WERI-Rb-1 (cell line): Measurements from ENCODE around the gene THBS2.

Experiments
- DNase-seq: peaks from one replicate; pipeline ENCODE4 v3.0.0-alpha.2; 2020
- H3K27ac ChIP-seq: fragments of 250-450 bp; sonication (Bioruptor Pico); 2 replicates; pipeline ENCODE4 v1.5.1; 2020; ENCODE audit warnings: mild to moderate bottlenecking, moderate library complexity
- H3K27me3 ChIP-seq: fragments of 250-450 bp; sonication (Bioruptor Pico); 2 replicates; pipeline ENCODE4 v1.5.1; 2021; ENCODE audit warnings: mild to moderate bottlenecking, low read depth, moderate library complexity; ENCODE audit not compliant: insufficient read depth, severe bottlenecking
- H3K36me3 ChIP-seq: fragments of 250-450 bp; sonication (Bioruptor Pico); 2 replicates; pipeline ENCODE4 v1.5.1; 2020; ENCODE audit warnings: mild to moderate bottlenecking, moderate library complexity
- H3K4me3 ChIP-seq: 2 replicates; pipeline ENCODE4 v1.5.1; 2011; ENCODE audit warnings: low read depth, mild to moderate bottlenecking, control low read depth, low read length
- H3K9me3 ChIP-seq: fragments of 250-450 bp; sonication (Bioruptor Pico); 2 replicates; pipeline ENCODE4 v1.5.1; 2021; ENCODE audit warnings: mild to moderate bottlenecking, moderate library complexity; ENCODE audit not compliant: severe bottlenecking
- TF ChIP-seq, protein P1 (sequence below): IDR thresholded peaks from 2 replicates; pipeline ENCODE4 v1.5.1; 2011; ENCODE audit warnings: low read depth, mild to moderate bottlenecking, control low read depth, inconsistent platforms, low read length

The THBS2 gene

GRCh38 chr6:169189182-169189581, 64.5 kb downstream of the THBS2 start:
- no peaks in the 10 kb centered on the region for H3K27me3 ChIP-seq
- no peak overlapping the region for H3K4me3 ChIP-seq
- TF ChIP-seq, protein P1, sequence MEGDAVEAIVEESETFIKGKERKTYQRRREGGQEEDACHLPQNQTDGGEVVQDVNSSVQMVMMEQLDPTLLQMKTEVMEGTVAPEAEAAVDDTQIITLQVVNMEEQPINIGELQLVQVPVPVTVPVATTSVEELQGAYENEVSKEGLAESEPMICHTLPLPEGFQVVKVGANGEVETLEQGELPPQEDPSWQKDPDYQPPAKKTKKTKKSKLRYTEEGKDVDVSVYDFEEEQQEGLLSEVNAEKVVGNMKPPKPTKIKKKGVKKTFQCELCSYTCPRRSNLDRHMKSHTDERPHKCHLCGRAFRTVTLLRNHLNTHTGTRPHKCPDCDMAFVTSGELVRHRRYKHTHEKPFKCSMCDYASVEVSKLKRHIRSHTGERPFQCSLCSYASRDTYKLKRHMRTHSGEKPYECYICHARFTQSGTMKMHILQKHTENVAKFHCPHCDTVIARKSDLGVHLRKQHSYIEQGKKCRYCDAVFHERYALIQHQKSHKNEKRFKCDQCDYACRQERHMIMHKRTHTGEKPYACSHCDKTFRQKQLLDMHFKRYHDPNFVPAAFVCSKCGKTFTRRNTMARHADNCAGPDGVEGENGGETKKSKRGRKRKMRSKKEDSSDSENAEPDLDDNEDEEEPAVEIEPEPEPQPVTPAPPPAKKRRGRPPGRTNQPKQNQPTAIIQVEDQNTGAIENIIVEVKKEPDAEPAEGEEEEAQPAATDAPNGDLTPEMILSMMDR: no peak
- no peak overlapping the region for H3K27ac ChIP-seq
- H3K9me3 ChIP-seq: peaks cover 3% of the 10 kb centered on the region
- no peaks in the 10 kb centered on the region for H3K36me3 ChIP-seq
- DNase-seq: no peak

DNA sequence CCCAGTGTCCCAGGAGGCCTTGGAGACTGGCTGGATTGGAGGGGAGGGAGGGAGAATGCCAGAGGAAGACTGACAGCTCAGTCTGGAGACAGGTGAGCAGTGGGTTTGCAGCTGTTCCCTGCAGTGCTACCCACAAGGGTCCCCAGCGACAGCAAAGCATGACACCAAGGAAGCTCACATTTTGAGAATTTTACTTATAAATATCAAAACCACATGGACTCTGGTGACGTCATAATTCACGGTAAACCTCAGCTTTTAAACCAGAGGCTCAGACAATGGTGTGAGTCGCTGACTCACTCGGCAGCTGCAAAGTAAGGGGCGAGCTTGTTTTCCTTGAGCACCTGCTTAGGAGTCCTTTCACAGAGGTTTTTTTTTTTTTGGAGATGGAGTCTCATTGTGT, 65.2 kb downstream of the THBS2 start:
- H3K27ac ChIP-seq: no peak overlapping the region
- H3K4me3 ChIP-seq: no peak overlapping the region
- peaks cover 3% of the 10 kb centered on the region for H3K9me3 ChIP-seq
- TF ChIP-seq, protein P1: no peak
- no peaks in the 10 kb centered on the region for H3K27me3 ChIP-seq
- DNase-seq: no peak
- H3K36me3 ChIP-seq: no peaks in the 10 kb centered on the region

DNA sequence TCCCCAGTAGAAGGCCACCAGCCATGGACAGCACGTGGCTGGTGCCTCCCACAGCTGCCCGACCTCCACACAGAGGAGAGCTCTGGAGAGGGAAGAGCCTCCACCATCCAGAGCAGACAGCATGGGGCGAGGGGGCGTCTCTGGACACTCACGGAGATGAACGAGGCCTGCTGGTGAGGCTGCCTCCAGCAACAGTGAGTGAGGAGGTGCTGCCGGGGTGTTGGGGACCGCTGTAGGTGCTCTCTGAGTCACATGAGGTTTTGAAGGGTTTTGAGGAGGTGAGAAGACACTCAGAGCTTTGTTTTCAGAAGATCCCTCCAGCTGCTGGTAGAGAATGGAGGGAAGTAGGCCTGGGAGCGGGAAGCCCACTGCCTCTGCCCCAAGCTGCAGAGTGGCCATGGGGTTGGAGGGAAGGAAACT, 65.6 kb downstream of the THBS2 start:
- Histone ChIP-seq H3K4me3 (no peak overlapping the region), H3K27me3 (no peaks in the 10 kb centered on the region), H3K36me3 (no peaks in the 10 kb centered on the region), H3K27ac (no peak overlapping the region), H3K9me3 (no peaks in the 10 kb centered on the region)
- DNase-seq: no peak
- TF ChIP-seq, protein P1: no peak

GRCh38 chr6:169186496-169187169, 67.0 kb downstream of the THBS2 start:
- H3K4me3 ChIP-seq: no peak overlapping the region
- no peak for DNase-seq
- TF ChIP-seq, protein P1: no peak
- no peaks in the 10 kb centered on the region for H3K27me3 ChIP-seq
- H3K9me3 ChIP-seq: no peaks in the 10 kb centered on the region
- no peak overlapping the region for H3K27ac ChIP-seq
- no peaks in the 10 kb centered on the region for H3K36me3 ChIP-seq

- TF ChIP-seq, protein P1: no peak
- no peak overlapping the region for H3K27ac ChIP-seq
- H3K27me3 ChIP-seq: no peaks in the 10 kb centered on the region
- DNase-seq: no peak
- H3K4me3 ChIP-seq: no peak overlapping the region
- no peaks in the 10 kb centered on the region for H3K36me3 ChIP-seq
- no peaks in the 10 kb centered on the region for H3K9me3 ChIP-seq
Measured at GRCh38 chr6:169185692-169186485, 67.8 kb downstream of the THBS2 start.
